GM19395 (cell line): ENCODE measurements around the gene SLC7A9.
"Not testable (repeated sequence)": the region's sequence is repeated elsewhere in the genome, so short reads cannot be mapped to it uniquely, and the experiment has no call there.

Experiments
- ATAC-seq: cut with Tn5 transposase; IDR thresholded peaks from one replicate; pipeline ENCODE4 v1.9.1; 2021; ENCODE audit warnings: mild to moderate bottlenecking, moderate library complexity; ENCODE audit not compliant: unreplicated experiment

SLC7A9 gene

DNA sequence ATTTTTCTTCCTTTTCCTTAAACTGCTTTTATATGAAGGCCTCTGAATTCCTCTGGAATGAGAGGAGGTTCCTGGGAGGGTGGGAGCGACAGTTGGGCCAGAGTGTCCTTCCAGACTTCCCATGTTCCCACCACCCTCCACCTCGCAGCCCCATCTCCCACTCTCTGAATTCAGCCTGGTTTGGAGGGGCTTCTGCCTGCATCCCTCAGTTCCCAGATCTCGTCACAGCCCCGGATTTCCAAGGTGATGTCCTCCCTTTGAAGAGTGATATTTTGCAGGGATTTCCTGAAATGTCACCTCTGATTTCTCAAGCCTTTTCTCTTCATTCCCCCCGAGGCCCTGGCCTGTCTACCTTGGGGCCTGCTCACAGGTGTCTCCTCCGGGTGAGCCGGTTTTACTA, 16.7 kb upstream of the SLC7A9 start:
- ATAC-seq: no peak

DNA sequence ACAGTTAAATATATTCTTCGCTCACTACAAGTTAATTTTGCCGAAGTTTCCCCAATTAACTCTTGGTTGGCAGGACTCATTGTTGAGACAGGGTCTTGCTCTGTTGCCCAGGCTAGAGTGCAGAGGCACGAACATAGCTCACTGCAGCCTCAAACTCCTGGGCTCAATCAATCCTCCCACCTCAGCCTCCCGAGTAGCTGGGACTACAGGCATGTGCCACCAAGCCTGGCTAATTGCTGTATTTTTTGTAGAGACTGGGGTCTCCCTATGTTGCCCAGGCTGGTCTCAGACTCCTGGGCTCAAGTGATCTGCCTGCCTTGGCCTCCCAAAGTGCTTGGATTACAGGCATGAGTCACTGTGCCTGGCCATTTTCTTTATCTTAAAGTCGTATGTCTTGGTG, 15.7 kb upstream of the SLC7A9 start:
- ATAC-seq: not testable (repeated sequence)

DNA sequence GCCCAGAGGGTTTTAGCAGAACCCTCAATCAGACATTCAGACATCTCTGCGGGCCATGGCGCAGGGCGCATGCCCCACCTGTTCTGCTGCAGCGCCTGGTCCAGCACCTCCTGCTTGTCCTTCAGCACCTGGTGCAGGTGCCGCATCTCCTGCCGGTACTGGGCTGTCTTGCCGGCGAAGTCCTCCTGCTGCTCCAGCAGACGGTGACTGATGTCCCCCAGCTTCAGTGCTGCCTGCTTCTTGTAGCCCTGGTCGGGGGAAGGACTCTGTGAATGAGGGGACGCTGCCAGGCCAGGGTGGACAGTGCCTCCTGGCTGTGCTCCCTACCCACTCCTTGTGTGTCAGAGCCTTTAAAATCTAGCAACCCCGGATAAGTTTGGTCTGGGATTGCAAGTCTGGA, 12.2 kb upstream of the SLC7A9 start:
- ATAC-seq: no peak

DNA sequence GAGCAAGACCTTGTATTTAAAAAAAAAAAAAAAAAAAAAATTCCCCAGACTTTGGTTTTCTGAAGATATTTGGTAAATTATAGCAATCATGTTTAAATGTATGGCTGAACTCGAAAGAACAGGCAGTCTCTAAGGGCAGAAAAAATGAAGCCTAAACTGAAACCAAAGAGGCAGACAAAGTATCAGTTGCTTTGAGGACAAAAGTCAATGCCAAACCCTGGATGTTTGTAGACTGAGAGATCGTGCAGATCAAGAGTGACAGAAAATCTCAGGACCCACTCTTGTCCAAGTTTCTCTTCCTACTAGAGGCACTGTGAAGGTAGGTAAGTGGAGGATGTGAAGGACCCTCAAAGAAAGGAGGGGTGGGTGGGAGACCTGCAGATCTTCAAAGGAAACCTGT, 11.1 kb upstream of the SLC7A9 start:
- no peak for ATAC-seq

DNA sequence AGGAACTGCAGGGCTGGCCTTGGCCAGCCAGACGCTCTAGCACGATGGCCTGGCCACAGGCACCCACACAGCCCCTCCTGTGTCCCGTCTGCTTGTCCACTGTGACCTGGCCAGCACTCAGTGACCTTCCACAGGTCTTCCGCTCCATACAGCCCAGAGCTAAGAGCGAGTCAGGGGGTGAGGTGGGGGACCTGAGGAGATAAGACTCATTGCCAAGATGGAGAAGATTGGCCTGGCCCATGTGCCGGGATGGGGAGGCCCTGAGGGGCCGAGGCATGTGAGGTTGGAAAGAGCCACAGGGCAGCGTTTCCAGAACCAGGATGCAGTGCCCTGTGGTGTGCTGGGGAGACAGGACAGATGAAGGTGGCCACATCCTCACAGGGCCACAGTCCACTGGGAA, 10.2 kb upstream of the SLC7A9 start:
- ATAC-seq: no peak

DNA sequence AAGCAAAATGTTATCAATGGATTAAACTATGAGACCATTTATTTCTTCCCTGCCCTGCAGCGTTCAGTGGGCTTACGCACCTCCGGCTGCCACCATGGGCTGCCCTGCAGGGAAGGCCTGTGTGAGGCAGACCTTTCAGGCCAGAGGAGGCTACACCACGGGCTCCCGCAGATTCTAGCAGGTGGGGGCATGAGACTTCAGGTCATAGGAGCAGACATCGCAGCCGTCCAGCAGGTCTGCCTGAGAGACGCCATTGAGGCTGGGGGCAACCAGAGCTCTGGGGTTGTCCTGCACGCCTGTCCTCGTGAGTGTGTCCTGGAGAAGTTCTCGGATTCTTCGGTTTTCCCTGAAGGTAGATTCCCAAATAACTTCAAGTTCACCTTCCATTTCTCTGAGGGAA, 9.4 kb upstream of the SLC7A9 start:
- ATAC-seq: no peak

DNA sequence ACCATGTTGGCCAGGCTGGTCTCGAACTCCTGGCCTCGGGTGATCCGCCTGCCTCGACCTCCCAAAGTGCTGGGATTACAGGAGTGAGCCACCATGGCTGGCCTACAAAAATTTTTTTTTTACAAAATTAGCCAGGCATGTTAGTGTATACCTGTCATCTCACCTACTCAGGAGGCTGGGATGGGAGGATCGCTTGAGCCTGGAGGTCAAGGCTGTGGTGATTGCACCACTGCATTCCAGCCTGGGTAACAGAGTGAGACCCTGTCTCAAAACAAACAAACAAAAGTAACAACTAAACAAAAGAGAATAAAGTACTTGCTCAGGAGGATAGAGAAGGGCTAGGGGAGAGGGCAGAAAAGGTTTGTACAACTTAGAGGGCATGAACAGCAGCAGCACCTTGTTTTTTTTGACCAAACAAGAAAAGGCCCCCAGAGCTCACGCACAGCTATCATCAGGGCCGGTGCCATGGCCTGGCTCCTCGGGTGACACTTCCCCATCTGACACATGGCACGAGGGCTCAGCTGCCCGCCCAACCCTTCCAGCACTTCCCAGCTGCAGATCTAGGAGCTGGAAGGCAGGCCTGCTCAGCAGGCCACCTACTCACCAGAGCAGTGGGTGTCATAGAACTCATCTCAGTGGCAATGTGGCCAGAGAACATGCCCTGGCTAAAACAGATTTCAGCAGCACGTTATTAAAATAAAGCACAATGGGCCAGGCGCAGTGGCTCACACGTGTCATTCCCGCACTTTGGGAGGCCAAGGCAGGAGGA, 8.6 kb upstream of the SLC7A9 start:
- ATAC-seq: no peak

DNA sequence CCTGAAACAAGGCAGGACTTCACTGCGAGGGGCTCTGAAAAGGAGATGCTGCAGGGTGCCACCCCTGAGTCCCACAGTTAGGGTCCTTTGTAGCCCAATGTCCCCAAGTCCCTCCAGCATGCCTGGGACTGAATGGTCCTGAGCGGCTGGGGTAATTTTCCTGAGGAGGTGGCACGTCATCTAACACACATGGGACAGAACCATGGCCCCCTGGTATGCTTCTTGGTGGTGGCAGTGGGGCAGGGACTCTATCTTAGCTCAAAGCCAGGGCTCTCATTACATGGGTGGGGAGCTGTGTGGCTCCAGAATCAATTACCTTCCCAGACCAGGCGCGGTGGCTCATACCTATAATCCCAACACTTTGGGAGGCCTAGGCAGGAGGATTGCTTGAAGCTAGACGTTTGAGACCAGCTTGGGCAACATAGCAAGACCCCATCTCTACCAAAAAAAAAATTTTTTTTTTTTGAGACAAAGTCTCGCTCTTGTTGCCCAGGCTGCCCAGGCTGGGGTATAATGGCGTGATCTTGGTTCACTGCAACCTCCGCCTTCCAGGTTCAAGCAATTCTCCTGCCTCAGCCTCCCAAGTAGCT, 7.9 kb upstream of the SLC7A9 start:
- no peak for ATAC-seq

DNA sequence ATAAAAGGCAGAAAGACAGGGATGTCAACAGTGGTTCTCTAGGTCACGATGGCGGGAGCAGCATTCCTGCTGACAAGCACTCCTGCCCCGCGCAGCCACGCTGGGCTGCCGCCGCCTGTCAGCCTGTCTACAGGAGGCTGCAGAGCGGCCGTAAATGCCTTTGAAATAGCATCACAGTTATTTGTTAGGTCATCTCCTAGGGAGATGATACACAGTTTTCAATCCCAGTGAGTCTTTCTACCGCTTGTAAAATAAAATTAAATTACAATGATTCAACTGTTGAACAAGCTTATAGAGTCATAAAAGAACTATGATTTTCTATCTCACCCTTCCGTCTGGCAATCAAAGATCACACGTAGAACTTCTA, 7.3 kb upstream of the SLC7A9 start:
- no peak for ATAC-seq

DNA sequence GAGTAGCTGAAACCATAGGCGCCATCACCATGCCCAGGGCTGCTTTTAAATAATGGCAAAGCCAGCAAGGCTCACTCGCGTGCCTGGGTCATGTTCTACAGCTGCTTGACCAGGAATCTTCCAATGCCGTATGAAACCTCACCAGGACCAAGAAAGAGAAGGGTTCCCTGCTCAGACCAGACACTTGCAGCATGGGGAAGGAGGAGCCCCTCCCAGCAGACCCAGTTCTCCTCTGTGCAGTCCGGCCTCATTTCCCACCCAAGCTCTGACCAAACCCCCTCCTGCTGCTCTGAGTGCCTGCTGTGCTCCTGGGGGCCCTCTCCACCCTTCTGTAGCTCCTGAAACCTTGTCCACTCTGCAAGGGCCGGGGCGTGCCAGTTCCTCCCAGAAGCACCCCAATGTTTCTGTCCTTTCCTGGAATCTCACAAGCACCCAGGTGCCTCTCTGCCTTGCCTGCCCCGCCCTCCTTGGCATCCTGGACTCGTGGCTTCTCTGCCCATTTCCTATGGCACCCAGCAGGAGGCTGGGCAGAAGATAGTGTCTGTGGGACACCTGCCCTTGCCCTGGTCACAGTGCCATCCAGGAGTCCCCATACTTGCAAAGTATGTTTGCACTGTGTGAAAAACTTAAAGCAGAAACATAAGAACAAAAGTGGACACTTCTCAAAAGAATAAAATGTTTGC, 6.8 kb upstream of the SLC7A9 start:
- ATAC-seq: no peak

DNA sequence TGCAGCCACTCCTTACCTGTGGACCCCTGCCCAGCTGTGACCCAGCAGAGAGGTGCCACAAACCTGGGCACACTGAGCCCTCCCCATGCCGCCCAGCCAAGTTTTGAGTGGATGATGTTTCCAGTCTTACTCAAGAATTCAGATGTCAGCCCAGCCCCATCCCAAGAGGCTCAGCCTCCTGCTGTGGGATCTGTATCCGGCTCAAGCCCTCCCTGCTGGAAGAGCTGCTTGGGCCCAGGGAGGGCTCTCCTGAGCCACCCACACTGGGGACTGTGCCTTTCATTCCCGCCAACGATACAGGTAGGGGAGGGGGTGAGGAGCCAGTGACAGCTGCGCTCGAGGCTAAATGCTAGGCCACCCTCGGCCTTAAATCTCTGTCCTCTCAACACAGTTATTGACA, 5.9 kb upstream of the SLC7A9 start:
- ATAC-seq: no peak

DNA sequence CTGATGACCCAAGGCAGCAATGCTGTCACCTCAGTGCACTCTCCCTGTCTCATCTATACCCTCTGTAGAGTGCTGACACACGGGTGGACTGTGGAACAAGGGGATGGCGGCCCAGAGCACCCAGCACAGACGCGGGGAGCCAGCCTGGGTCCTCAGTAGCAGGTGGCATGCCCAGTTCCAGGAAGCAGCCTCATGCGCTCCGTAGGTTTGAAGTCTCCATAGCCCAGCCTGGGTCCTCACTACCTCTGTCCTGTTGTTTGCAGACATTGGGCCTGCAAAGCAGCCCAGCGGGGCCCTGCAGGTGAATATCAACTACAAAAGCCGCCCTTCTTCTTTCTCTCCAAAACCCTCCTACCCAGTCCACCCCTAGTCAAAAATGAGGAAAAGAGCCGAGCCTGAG, 5.0 kb upstream of the SLC7A9 start:
- no peak for ATAC-seq

DNA sequence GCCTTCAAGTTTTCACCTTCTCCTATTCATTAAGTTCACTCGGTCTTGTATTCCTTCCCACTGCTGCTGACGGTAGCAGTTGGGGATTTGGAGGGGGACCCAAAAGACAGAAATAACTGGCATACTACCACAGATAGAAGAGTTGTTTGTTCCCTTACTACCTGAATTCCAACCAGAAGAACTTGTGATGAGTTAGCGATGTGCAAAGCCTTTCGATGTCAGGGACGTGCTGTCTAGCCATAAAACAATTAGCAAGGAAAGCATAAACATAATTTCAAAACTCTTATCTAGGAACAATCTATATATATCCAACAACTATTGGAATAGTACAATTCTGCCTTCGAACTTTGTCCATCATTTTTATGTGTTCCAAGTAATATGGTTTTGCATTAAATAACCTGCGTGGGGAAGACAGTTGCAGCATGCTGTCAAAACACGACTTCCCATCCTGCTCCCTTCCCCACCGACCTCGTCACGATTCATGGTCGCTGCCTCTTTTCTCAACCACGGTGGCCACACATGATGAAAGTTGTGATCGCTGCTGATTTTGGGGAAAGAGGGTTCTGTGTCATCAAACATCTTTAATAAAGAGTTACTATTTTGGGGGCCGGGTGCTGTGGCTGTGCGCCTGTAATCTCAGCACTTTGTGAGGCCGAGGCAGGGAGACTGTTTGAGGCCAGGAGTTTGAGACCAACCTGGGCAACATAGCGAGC, 3.8 kb upstream of the SLC7A9 start:
- no peak for ATAC-seq

DNA sequence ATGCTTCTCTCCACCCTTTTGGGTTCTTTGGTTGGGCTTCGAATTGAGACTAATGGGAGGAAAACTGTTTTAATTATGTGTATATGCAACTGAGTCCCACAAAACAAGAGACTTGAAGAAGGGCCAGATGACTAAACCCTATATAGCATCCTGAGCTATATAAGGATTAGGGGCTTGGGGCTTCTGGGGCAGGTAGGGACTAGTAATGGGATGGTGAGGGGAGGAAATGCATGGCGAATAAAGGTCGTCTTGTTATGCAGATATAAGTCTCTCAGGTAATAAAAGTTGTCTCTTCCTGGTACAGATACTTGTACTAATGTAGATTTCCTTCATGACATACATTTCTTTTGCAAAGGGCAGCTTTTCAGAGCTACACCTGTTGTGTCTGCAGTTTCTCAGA, 2.8 kb upstream of the SLC7A9 start:
- ATAC-seq: no peak

DNA sequence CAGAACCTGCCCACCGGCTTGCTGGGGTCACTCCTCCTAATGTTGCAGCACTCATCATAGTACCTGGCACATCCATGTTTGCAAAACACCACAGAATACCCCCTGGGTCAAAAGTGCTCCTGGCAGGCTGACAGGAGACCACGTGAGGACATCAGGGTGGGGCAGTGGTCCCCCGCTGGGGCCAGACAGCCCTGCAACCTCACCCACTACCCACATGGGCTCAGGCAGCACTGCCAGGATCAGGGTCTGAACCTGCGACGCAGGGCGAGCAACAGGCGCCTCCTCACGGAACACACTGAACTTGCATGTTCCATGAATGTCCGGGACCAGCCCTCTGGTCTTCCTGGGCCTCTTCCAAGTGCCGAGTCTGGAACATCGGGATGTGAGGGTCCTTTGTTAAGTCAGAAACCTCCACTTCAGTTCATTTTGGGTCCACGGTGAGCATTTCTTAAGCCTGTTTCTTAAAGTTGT, 1.4 kb upstream of the SLC7A9 start:
- ATAC-seq: no peak

DNA sequence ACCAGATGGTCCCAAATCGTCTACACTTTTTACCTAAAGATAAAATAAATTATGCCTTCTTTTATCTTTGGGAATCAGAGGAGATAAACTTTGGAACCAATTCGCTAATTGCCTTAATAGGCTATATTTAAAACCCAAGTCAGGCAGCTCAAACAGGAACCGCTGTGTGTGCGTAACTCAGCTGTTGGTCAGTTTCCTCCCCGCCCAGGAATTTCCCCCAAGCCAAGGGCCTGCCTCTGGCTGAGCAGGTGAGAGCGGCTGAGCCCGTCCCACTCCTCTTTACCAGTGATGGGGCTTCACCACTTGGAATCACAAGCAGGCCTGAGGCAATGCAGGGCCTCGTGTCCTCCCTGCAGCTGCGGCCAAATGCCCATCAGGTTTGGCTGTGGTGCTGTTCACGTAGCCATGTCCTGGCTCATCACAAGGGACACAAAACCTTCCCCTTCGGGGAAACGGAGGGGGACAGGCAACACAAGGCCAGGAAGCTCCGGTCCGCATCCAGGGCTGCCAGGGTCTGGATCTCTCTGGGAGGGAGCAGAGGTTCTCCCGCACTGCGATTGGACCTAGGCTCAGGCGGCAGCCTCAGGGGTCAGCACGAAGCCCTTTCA, 503 bp upstream of the SLC7A9 start:
- ATAC-seq: no peak

DNA sequence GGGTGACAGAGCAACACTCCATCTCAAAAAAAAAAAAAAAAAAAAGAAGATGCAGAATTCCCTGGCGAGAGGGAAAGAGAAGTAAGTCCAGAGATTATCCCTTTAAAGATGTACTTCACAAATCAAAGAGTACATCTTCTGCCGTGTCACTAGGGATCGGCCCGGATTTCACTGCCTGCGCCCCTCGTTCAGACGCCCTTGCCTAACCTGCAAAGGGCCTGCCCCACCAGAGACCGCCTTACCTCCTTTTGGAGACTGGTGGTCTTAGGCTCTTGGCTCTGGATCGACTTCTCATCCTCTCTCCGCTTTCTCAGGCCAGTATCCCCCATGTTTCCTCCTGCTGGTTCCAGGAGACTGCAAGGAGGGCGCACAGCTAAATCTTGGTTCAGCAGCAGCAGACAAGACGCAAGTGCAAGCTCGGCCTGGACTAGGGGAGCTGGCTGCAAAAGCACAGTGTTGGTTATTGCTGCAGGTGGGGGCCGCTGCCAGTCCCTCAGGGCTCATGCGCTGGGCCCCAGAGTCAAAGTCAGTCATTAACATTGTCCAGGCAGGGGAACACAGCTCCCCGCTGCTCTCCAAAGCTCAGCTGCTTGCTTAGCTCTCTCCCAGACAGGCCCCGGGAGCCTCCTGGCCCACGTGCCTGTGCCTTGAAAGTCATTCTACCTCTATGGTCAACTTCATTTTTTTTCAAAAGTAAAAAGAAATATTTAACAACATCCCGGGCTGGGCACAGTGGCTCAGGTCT, 1.2 kb downstream of the SLC7A9 start:
- no peak for ATAC-seq

DNA sequence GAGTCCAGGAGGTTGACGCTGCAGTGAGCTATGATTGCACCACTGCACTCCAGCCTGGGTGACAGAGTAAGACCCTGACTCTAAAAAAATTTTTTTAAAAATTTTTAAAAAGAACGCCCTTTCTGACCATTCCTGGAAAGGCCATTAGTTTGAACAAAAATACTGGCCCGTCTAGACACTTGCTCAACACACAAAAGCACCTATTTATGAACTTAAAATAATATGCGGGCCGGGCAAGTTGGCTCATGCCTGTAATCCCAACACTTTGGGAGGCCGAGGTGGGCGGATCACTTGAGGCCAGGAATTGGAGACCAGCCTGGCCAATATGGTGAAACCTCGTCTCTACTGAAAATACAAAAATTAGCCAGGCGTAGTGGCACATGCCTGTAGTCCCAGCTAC, 2.1 kb downstream of the SLC7A9 start:
- not testable (repeated sequence) for ATAC-seq

DNA sequence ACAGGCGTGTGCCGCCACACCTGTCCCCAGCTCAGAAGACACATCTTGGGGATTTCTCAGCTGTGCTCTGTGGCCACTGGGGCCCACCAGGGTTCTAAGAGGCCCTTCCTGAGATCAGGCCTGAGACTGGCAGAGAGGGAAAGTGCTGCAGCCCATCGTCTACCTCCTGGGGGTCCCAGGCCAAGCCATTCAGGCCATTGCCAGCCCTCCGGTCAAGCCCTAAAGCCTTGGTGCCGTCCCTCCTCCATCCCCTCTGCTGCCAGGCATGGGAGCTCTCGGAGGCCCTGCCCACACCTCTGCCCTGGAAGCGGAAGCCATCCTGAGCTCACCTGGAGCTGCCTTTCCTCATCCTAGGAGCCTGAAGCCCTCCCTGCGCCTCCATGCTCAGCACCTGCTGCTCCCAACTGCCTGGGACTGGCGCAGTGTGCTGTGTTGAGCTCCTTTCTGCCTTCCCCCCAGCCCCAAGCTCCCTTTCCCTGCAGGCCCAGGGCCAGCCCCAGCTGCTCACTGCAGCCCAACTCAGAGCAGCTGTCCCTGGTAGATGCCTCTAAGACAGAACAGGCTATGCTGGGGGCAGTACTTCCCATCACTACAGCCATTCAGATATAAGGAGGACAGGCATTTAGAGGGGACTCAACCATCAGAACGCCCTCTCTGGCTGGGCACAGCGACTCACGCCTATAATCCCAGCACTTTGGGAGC, 2.9 kb downstream of the SLC7A9 start:
- no peak for ATAC-seq

DNA sequence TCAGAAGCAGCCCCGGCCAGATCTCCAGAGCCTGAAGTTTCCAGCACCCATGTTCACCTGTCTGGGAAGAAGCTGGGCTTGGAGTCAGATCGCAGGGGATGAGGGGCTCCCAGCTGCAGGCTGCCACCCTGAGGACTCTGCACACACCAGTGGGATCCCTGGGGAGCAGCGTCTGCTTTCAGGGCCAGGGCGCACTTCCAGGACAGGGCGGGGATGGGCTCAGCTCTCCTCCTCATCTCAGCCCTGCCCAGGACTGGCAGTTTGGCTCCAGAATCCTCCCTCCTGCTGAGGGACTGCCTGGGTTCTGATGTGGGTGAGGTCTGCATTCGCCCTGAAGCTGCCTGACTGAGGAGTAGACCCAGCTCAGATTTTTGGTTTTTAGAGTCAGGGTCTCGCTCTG, 3.5 kb downstream of the SLC7A9 start:
- ATAC-seq: no peak
